ENCODE data around the gene GPX5. TPM values are rescaled to one million over a fixed set of nuclear protein-coding genes. Genes with fewer than 3 reads are reported as not detected.
A peak's percentile ranks its signal among the peaks of the same experiment; 100 is the strongest.

GPX5 gene
- total RNA-seq, 1 donor from 2014 or later: 4.3 TPM

DNA sequence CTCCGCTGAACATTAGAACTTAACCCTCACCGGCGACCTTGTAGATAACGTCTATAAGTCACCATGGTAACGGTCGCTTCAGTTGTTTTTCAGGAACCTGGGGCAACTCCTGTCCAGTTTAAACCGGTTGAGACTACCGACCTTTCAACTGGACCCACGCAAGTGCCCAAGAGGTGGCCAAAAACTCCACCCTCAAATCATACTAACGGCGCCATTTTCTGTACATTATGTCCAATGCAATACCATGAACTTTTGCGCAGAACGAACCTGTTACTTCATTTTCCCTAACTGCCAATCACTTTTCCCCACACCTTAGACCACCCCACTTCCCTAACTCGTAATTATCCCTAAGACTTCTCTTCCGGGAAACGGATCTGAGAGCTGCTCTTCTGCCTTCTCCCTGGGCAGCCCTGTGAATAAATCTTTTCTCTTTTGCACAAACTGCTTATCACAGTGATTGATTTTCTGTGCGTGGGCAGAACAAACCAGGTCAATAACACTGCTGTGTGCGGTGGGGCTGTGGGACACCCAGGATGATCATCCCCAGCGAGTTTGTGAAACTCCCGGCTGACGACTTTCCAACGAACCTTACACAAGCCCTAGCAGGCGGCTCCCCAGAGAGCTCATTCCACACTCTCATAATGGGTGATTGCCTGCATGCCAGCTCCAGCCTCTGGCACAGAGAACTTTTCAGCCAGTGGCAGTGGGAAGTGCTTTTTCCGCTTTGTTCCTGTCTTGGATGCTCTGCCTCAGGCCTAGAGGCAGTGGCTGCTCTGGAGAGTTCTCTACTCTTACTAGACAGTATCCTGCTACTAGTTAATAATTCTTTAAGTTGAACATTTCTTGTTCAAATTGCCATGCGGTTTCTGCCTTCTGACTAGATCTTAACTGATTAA is 28.6 kb downstream of the GPX5 start:
- Mint-ChIP-seq H3K36me3 (ENCODE audit: low read depth, unreplicated experiment) (no peaks in the 10 kb centered on the region), H3K4me3 (ENCODE audit: unreplicated experiment) (peak overlapping the region; percentile 4), H3K27ac (ENCODE audit: unreplicated experiment) (peak overlapping the region; percentile 64), H3K9me3 (ENCODE audit: unreplicated experiment) (peaks cover 3% of the 10 kb centered on the region), H3K4me1 (ENCODE audit: low read depth, unreplicated experiment) (peaks cover 3% of the 10 kb centered on the region), H3K27me3 (ENCODE audit: low read depth, unreplicated experiment) (peaks cover 51% of the 10 kb centered on the region)
- H4K20me1 ChIP-seq (ENCODE audit: insufficient read depth, low read length): no peaks in the 10 kb centered on the region
- peak overlapping the region; percentile 29 for H3K4me3 ChIP-seq (ENCODE audit: insufficient read depth, low read depth, low read length)
- H3K4me1 ChIP-seq (ENCODE audit: insufficient read depth, low read length): no peaks in the 10 kb centered on the region
- DNase-seq (ENCODE audit: low read depth) (no peak), FAIRE-seq (no peak)
- H3K9ac ChIP-seq (ENCODE audit: low read length): no peak overlapping the region
- H3K36me3 ChIP-seq (ENCODE audit: insufficient read depth, low read length): no peaks in the 10 kb centered on the region
- H3K27me3 ChIP-seq (ENCODE audit: insufficient read depth, low read length): peaks cover 16% of the 10 kb centered on the region
- peak overlapping the region; percentile 60 for H2AFZ ChIP-seq (ENCODE audit: low read depth, low read length)
- TF ChIP-seq CTCF (IDR thresholded peaks at IDR 0.05; ENCODE audit: insufficient read depth, low read depth, low read length) (no peak), EZH2 (IDR thresholded peaks at IDR 0.05; ENCODE audit: insufficient read depth, low read length) (no peak)
- no peak overlapping the region for H3K27ac ChIP-seq (ENCODE audit: low read depth, low read length)
- no peaks in the 10 kb centered on the region for H3K79me2 ChIP-seq (ENCODE audit: insufficient read depth, low read length)
- peak overlapping the region; percentile 74 for H3K4me2 ChIP-seq (ENCODE audit: low read length)
- H3K9me3 ChIP-seq (ENCODE audit: insufficient read depth, low read depth, low read length): no peaks in the 10 kb centered on the region

GRCh38 chr6:28555136-28555535 is 29.5 kb downstream of the GPX5 start:
- peaks cover 3% of the 10 kb centered on the region for H3K4me1 Mint-ChIP-seq (ENCODE audit: low read depth, unreplicated experiment)
- H3K4me1 ChIP-seq (ENCODE audit: insufficient read depth, low read length): no peaks in the 10 kb centered on the region
- H3K27ac ChIP-seq (ENCODE audit: low read depth, low read length): no peak overlapping the region
- FAIRE-seq (no peak), DNase-seq (ENCODE audit: low read depth) (no peak)
- H3K36me3 ChIP-seq (ENCODE audit: insufficient read depth, low read length): no peaks in the 10 kb centered on the region
- no peak for TF ChIP-seq CTCF (IDR thresholded peaks at IDR 0.05; ENCODE audit: insufficient read depth, low read depth, low read length)
- H3K9me3 Mint-ChIP-seq (ENCODE audit: unreplicated experiment): peaks cover 3% of the 10 kb centered on the region
- peaks cover 57% of the 10 kb centered on the region for H3K27me3 Mint-ChIP-seq (ENCODE audit: low read depth, unreplicated experiment)
- H3K9me3 ChIP-seq (ENCODE audit: insufficient read depth, low read depth, low read length): no peaks in the 10 kb centered on the region
- H3K27me3 ChIP-seq (ENCODE audit: insufficient read depth, low read length): peaks cover 16% of the 10 kb centered on the region
- no peak overlapping the region for H3K4me2 ChIP-seq (ENCODE audit: low read length)
- no peak overlapping the region for H3K4me3 Mint-ChIP-seq (ENCODE audit: unreplicated experiment)
- no peak overlapping the region for H3K27ac Mint-ChIP-seq (ENCODE audit: unreplicated experiment)
- no peak overlapping the region for H2AFZ ChIP-seq (ENCODE audit: low read depth, low read length)
- no peaks in the 10 kb centered on the region for H3K36me3 Mint-ChIP-seq (ENCODE audit: low read depth, unreplicated experiment)
- H3K79me2 ChIP-seq (ENCODE audit: insufficient read depth, low read length): no peaks in the 10 kb centered on the region
- no peak overlapping the region for H3K9ac ChIP-seq (ENCODE audit: low read length)
- H4K20me1 ChIP-seq (ENCODE audit: insufficient read depth, low read length): no peaks in the 10 kb centered on the region
- H3K4me3 ChIP-seq (ENCODE audit: insufficient read depth, low read depth, low read length): no peak overlapping the region

- Mint-ChIP-seq H3K9me3 (ENCODE audit: unreplicated experiment) (peaks cover 3% of the 10 kb centered on the region), H3K27me3 (ENCODE audit: low read depth, unreplicated experiment) (peaks cover 32% of the 10 kb centered on the region), H3K27ac (ENCODE audit: unreplicated experiment) (no peak overlapping the region), H3K4me3 (ENCODE audit: unreplicated experiment) (no peak overlapping the region), H3K4me1 (ENCODE audit: low read depth, unreplicated experiment) (peaks cover 3% of the 10 kb centered on the region), H3K36me3 (ENCODE audit: low read depth, unreplicated experiment) (no peaks in the 10 kb centered on the region)
- Histone ChIP-seq H3K9ac (ENCODE audit: low read length) (no peak overlapping the region), H3K36me3 (ENCODE audit: insufficient read depth, low read length) (no peaks in the 10 kb centered on the region), H3K4me1 (ENCODE audit: insufficient read depth, low read length) (no peaks in the 10 kb centered on the region), H3K4me3 (ENCODE audit: insufficient read depth, low read depth, low read length) (no peak overlapping the region), H2AFZ (ENCODE audit: low read depth, low read length) (no peak overlapping the region), H3K27me3 (ENCODE audit: insufficient read depth, low read length) (peaks cover 11% of the 10 kb centered on the region), H3K4me2 (ENCODE audit: low read length) (no peak overlapping the region), H3K9me3 (ENCODE audit: insufficient read depth, low read depth, low read length) (no peaks in the 10 kb centered on the region), H4K20me1 (ENCODE audit: insufficient read depth, low read length) (no peaks in the 10 kb centered on the region), H3K27ac (ENCODE audit: low read depth, low read length) (no peak overlapping the region), H3K79me2 (ENCODE audit: insufficient read depth, low read length) (no peaks in the 10 kb centered on the region)
- FAIRE-seq: no peak
- TF ChIP-seq EZH2 (IDR thresholded peaks at IDR 0.05; ENCODE audit: insufficient read depth, low read length) (no peak), CTCF (IDR thresholded peaks at IDR 0.05; ENCODE audit: insufficient read depth, low read depth, low read length) (no peak)
- no peak for DNase-seq (ENCODE audit: low read depth)
These were observed 32.9 kb downstream of the GPX5 start for GRCh38 chr6:28558629-28559028.
